Measurements from ENCODE around the gene ADCY2.

GRCh38 chr5:7813576-7813975 is 417.6 kb downstream of the ADCY2 start:
- TF ChIP-seq CTCF (IDR thresholded peaks at IDR 0.05) = no peak
- no peak for TF ChIP-seq POLR2A (IDR thresholded peaks at IDR 0.05)

Data from prostate gland (tissue), 2 donors.